ENCODE data around the gene FAT1. TPM values are rescaled to one million over a fixed set of nuclear protein-coding genes. Genes with fewer than 3 reads are reported as not detected.

Gene FAT1
- total RNA-seq, 1 donor from 2014 or later: 344 TPM

DNA sequence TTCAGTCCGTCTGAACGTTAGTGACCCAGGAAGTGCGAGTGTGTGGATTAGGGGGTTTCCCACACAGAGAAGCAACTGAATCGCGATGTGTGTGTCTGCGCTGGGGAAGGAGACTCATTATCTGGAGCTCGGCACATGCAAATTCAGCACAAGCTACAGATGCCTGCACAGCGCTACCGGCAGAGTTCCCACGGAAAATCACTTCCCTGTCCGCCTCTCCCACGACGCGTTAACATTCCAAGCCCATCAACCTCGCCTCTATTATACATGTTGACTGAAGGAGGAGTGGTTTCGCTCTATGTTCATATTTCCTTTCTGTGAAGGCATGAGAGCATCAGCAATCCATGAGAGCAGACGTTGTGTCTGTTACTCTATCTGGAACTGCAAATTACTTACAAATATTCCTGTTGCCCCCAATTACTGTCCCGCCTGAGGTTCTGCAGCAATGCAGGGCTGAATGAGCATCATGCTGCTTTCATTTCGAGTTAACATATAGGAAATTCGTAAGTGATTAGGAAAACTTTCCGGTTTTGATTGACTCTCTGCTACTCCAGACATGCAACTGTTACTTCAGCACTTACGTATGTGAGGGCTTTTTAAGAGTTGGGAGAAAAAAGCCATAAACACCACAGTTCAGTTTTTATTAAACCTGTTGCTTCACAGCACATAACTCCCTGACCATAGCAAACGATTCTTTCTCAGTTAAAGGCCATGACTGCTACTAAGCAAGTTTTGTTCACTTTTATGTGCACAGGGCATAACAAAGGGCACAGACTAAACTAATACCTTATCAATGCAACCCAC, 153.3 kb downstream of the FAT1 start:
- Histone ChIP-seq H3K27me3 (ENCODE audit: control insufficient read depth, insufficient read depth, low read length) (no peaks in the 10 kb centered on the region), H3K4me3 (ENCODE audit: low read depth, low read length) (peak overlapping the region; percentile 2), H3K36me3 (ENCODE audit: control insufficient read depth, insufficient read depth, low read length) (no peaks in the 10 kb centered on the region)
- peak; percentile 75 for DNase-seq (ENCODE audit: low read depth)
- TF ChIP-seq, protein P1, sequence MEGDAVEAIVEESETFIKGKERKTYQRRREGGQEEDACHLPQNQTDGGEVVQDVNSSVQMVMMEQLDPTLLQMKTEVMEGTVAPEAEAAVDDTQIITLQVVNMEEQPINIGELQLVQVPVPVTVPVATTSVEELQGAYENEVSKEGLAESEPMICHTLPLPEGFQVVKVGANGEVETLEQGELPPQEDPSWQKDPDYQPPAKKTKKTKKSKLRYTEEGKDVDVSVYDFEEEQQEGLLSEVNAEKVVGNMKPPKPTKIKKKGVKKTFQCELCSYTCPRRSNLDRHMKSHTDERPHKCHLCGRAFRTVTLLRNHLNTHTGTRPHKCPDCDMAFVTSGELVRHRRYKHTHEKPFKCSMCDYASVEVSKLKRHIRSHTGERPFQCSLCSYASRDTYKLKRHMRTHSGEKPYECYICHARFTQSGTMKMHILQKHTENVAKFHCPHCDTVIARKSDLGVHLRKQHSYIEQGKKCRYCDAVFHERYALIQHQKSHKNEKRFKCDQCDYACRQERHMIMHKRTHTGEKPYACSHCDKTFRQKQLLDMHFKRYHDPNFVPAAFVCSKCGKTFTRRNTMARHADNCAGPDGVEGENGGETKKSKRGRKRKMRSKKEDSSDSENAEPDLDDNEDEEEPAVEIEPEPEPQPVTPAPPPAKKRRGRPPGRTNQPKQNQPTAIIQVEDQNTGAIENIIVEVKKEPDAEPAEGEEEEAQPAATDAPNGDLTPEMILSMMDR (IDR thresholded peaks at IDR 0.05; ENCODE audit: insufficient read depth, low read length, poor library complexity, severe bottlenecking): no peak

DNA sequence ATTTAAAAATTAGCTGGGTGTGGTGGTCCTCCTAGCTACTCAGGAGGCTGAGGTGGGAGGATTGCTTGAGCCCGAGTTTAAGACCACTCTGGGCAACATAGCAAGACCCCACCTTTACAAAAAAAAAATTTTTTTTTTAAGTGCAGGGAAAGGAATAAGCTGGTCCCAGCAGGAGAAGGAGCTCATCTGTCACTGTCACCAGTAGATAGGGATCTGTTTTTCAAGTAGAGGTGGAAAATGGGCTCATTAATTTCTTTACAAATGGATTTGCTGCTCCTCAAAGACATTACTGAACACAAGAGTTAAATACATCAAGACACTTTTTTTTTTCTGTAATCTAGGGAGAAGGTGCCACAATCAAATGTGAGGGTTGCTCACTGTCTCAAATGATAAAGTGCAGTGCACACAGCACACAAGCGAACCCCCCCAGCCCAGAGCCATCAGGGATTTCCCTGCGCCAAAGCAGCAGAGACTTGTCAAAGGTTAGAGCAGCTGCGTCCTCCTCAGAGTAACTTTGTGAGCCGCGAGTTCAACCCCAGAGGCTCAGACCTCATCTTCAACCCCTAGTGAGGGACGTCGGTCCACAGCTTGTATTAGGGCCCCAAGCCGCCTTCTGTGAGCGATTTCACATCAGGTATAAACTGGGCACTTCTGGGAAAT, 154.0 kb downstream of the FAT1 start:
- no peaks in the 10 kb centered on the region for H3K36me3 ChIP-seq (ENCODE audit: control insufficient read depth, insufficient read depth, low read length)

DNA sequence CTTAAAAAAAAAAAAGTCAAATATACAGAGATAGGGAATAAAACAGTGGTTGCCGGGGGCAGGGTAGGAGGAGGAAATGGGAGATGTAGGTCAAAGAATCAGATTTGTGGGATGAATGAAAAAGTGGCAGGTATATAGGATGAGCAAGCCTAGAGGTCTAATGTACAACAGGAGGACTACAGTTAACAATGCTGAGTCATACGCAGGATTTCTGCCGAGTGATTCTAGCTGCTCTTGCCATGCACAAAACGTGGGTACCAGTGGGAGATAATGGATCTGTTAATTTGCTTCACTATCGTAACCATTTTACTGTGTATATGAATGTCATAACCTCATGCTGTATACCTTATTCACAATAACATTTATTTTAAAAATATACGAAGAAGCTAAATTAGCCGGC, 157.6 kb downstream of the FAT1 start:
- TF ChIP-seq, protein P1 (IDR thresholded peaks at IDR 0.05; ENCODE audit: insufficient read depth, low read length, poor library complexity, severe bottlenecking): no peak
- DNase-seq (ENCODE audit: low read depth): no peak
- Histone ChIP-seq H3K4me3 (ENCODE audit: low read depth, low read length) (no peak overlapping the region), H3K36me3 (ENCODE audit: control insufficient read depth, insufficient read depth, low read length) (no peaks in the 10 kb centered on the region), H3K27me3 (ENCODE audit: control insufficient read depth, insufficient read depth, low read length) (no peaks in the 10 kb centered on the region)

More for the DNA sequence above, 154.0 kb downstream of the FAT1 start:
- no peaks in the 10 kb centered on the region for H3K27me3 ChIP-seq (ENCODE audit: control insufficient read depth, insufficient read depth, low read length)
- H3K4me3 ChIP-seq (ENCODE audit: low read depth, low read length): peak overlapping the region; percentile 2
- TF ChIP-seq, protein P1 (IDR thresholded peaks at IDR 0.05; ENCODE audit: insufficient read depth, low read length, poor library complexity, severe bottlenecking): no peak
- no peak for DNase-seq (ENCODE audit: low read depth)

DNA sequence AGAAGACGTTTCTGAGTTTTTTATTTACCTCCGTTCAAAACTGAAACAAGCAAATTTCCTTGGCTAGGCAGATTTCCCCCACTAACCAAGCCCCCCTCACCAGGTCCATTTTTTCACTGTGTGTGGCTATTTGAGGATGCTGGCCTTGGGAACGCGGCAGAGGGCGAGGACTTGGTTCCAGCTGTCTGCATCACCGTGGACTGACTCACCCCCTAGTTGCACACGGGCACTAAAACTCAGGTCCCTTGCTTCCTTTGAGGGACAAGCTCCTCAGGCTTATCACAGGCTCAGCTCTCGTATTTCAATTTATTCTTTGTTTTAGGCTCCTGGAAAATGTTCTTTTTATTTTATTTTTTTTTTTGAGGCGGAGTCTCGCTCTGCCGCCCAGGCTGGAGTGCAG, 159.9 kb downstream of the FAT1 start:
- TF ChIP-seq, protein P1 (IDR thresholded peaks at IDR 0.05; ENCODE audit: insufficient read depth, low read length, poor library complexity, severe bottlenecking): no peak
- no peak for DNase-seq (ENCODE audit: low read depth)
- no peak overlapping the region for H3K4me3 ChIP-seq (ENCODE audit: low read depth, low read length)
- no peaks in the 10 kb centered on the region for H3K36me3 ChIP-seq (ENCODE audit: control insufficient read depth, insufficient read depth, low read length)
- H3K27me3 ChIP-seq (ENCODE audit: control insufficient read depth, insufficient read depth, low read length): no peaks in the 10 kb centered on the region

DNA sequence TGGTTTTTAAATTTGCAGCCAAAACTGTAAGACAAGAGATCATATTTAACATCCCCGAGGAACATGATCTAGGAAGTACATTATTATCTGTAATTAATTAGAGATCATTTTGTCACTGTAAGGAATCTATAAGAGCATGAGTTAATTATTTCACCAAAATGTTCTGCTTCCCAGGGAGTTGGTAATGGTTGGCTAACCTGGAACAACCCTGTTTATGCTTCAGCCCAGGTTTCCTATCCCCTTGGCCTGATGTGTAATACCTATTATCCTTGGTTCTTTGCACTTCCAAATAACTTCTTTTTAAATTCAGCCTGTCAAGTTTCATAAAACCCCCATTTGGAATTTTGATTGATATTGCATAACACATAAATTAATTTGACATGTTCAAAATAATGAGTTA, 161.9 kb downstream of the FAT1 start:
- TF ChIP-seq, protein P1 (IDR thresholded peaks at IDR 0.05; ENCODE audit: insufficient read depth, low read length, poor library complexity, severe bottlenecking): no peak
- Histone ChIP-seq H3K27me3 (ENCODE audit: control insufficient read depth, insufficient read depth, low read length) (no peaks in the 10 kb centered on the region), H3K36me3 (ENCODE audit: control insufficient read depth, insufficient read depth, low read length) (no peaks in the 10 kb centered on the region), H3K4me3 (ENCODE audit: low read depth, low read length) (no peak overlapping the region)
- no peak for DNase-seq (ENCODE audit: low read depth)

Measured in kidney epithelial cell (primary cell).